Stimulated activated effector memory CD8-positive, alpha-beta T cell treated with anti-CD3 and anti-CD28 coated beads, Interleukin-12 subunit alpha, Interleukin-12 subunit beta, amount 100 ng/mL, for 72 hours (primary cell): ENCODE measurements around the gene FAH.
"Not testable (repeated sequence)": the region's sequence is repeated elsewhere in the genome, so short reads cannot be mapped to it uniquely, and the experiment has no call there.

Experiments
- ATAC-seq: fragments of 150-1000 bp; cut with Tn5 transposase; 2 replicates; pipeline ENCODE4 v1.10.0; 2021
- DNase-seq, 2 donors: peaks; one replicate each; pipeline ENCODE4 v3.0.0; 2021 to 2022; ENCODE audit warnings: low spot score in 2 of 2
- H3K27ac Mint-ChIP-seq: one replicate; pipeline ENCODE4 v1.8.0; 2022; ENCODE audit warnings: mild to moderate bottlenecking, mixed read lengths
- H3K36me3 Mint-ChIP-seq: one replicate; pipeline ENCODE4 v1.8.0; 2022; ENCODE audit warnings: mild to moderate bottlenecking, mixed read lengths
- H3K4me1 Mint-ChIP-seq: one replicate; pipeline ENCODE4 v1.8.0; 2022; ENCODE audit warnings: mixed read lengths
- H3K4me3 Mint-ChIP-seq: one replicate; pipeline ENCODE4 v1.8.0; 2022; ENCODE audit warnings: mild to moderate bottlenecking, mixed read lengths
- H3K9me3 Mint-ChIP-seq: one replicate; pipeline ENCODE4 v1.8.0; 2022; ENCODE audit warnings: mixed read lengths

Gene FAH

GRCh38 chr15:80152896-80153876, at the start of gene FAH:
FAH (plus strand) TSS chr15:80152999; CDS start chr15:80153055, 56 bp downstream.
- peak within 1 kb of the TSS; percentile 94 for H3K27ac Mint-ChIP-seq
- peaks cover 25% of the 10 kb centered on the region for H3K4me1 Mint-ChIP-seq
- H3K36me3 Mint-ChIP-seq: peaks cover 8% of the 10 kb centered on the region
- DNase-seq: peak; percentile 24 to 84
- no peaks in the 10 kb centered on the region for H3K9me3 Mint-ChIP-seq
- peak; percentile 87 for ATAC-seq
- peak within 1 kb of the TSS; percentile 87 for H3K4me3 Mint-ChIP-seq

GRCh38 chr15:80105193-80105592, 47.6 kb upstream of the FAH start:
- ATAC-seq: no peak
- Mint-ChIP-seq H3K9me3 (no peaks in the 10 kb centered on the region), H3K36me3 (peaks cover 5% of the 10 kb centered on the region)

GRCh38 chr15:80105595-80105994, 47.2 kb upstream of the FAH start:
- Mint-ChIP-seq H3K9me3 (no peaks in the 10 kb centered on the region), H3K27ac (no peak overlapping the region), H3K4me1 (peaks cover 42% of the 10 kb centered on the region), H3K4me3 (no peak overlapping the region), H3K36me3 (peaks cover 5% of the 10 kb centered on the region)
- peak; percentile 89 for ATAC-seq
- no peak for DNase-seq

More at GRCh38 chr15:80105193-80105592, 47.6 kb upstream of the FAH start:
- DNase-seq: no peak
- H3K4me1 Mint-ChIP-seq: peaks cover 40% of the 10 kb centered on the region
- no peak overlapping the region for H3K27ac Mint-ChIP-seq
- no peak overlapping the region for H3K4me3 Mint-ChIP-seq

- Mint-ChIP-seq H3K4me3 (no peak overlapping the region), H3K9me3 (no peaks in the 10 kb centered on the region), H3K36me3 (peaks cover 5% of the 10 kb centered on the region), H3K27ac (no peak overlapping the region), H3K4me1 (peaks cover 44% of the 10 kb centered on the region)
- no peak for ATAC-seq
- no peak for DNase-seq
Measured at GRCh38 chr15:80106051-80106450, 46.7 kb upstream of the FAH start.

GRCh38 chr15:80107204-80107603, 45.6 kb upstream of the FAH start:
- H3K9me3 Mint-ChIP-seq: no peaks in the 10 kb centered on the region
- peaks cover 45% of the 10 kb centered on the region for H3K4me1 Mint-ChIP-seq
- DNase-seq: no peak
- H3K36me3 Mint-ChIP-seq: peaks cover 5% of the 10 kb centered on the region
- no peak for ATAC-seq
- H3K27ac Mint-ChIP-seq: no peak overlapping the region
- no peak overlapping the region for H3K4me3 Mint-ChIP-seq

- Mint-ChIP-seq H3K36me3 (peaks cover 5% of the 10 kb centered on the region), H3K27ac (peak overlapping the region; percentile 46), H3K4me1 (peaks cover 43% of the 10 kb centered on the region), H3K4me3 (no peak overlapping the region), H3K9me3 (no peaks in the 10 kb centered on the region)
- no peak for DNase-seq
- ATAC-seq: no peak
Measured at GRCh38 chr15:80107774-80108173, 45.0 kb upstream of the FAH start.

- DNase-seq (no peak), ATAC-seq (no peak)
- no peaks in the 10 kb centered on the region for H3K9me3 Mint-ChIP-seq
- no peak overlapping the region for H3K27ac Mint-ChIP-seq
- peaks cover 5% of the 10 kb centered on the region for H3K36me3 Mint-ChIP-seq
- H3K4me3 Mint-ChIP-seq: no peak overlapping the region
- H3K4me1 Mint-ChIP-seq: peaks cover 43% of the 10 kb centered on the region
Measured at GRCh38 chr15:80109388-80109787, 43.4 kb upstream of the FAH start.

- DNase-seq: no peak
- Mint-ChIP-seq H3K36me3 (peaks cover 2% of the 10 kb centered on the region), H3K27ac (no peak overlapping the region), H3K4me1 (peaks cover 32% of the 10 kb centered on the region), H3K9me3 (no peaks in the 10 kb centered on the region), H3K4me3 (no peak overlapping the region)
- ATAC-seq: peak; percentile 43
Measured at GRCh38 chr15:80110920-80111319, 41.9 kb upstream of the FAH start.

GRCh38 chr15:80114114-80114513, 38.7 kb upstream of the FAH start:
- DNase-seq (no peak), ATAC-seq (no peak)
- Mint-ChIP-seq H3K27ac (no peak overlapping the region), H3K9me3 (no peaks in the 10 kb centered on the region), H3K4me1 (peaks cover 22% of the 10 kb centered on the region), H3K36me3 (no peaks in the 10 kb centered on the region), H3K4me3 (no peak overlapping the region)

GRCh38 chr15:80115021-80115420, 37.8 kb upstream of the FAH start:
- Mint-ChIP-seq H3K36me3 (no peaks in the 10 kb centered on the region), H3K9me3 (no peaks in the 10 kb centered on the region), H3K27ac (no peak overlapping the region), H3K4me1 (peaks cover 15% of the 10 kb centered on the region), H3K4me3 (no peak overlapping the region)
- DNase-seq (no peak), ATAC-seq (no peak)

- DNase-seq (no peak), ATAC-seq (no peak)
- no peak overlapping the region for H3K27ac Mint-ChIP-seq
- no peaks in the 10 kb centered on the region for H3K4me1 Mint-ChIP-seq
- H3K36me3 Mint-ChIP-seq: peaks cover 27% of the 10 kb centered on the region
- H3K9me3 Mint-ChIP-seq: no peaks in the 10 kb centered on the region
- no peak overlapping the region for H3K4me3 Mint-ChIP-seq
Measured at GRCh38 chr15:80118956-80119355, 33.8 kb upstream of the FAH start.

GRCh38 chr15:80120636-80121035, 32.2 kb upstream of the FAH start:
- H3K27ac Mint-ChIP-seq: no peak overlapping the region
- ATAC-seq: no peak
- DNase-seq: no peak

GRCh38 chr15:80121546-80121945, 31.3 kb upstream of the FAH start:
- H3K9me3 Mint-ChIP-seq: no peaks in the 10 kb centered on the region
- DNase-seq (no peak), ATAC-seq (no peak)
- no peak overlapping the region for H3K27ac Mint-ChIP-seq
- H3K4me1 Mint-ChIP-seq: peaks cover 8% of the 10 kb centered on the region
- no peak overlapping the region for H3K4me3 Mint-ChIP-seq
- peaks cover 42% of the 10 kb centered on the region for H3K36me3 Mint-ChIP-seq

More at GRCh38 chr15:80120636-80121035, 32.2 kb upstream of the FAH start:
- H3K4me1 Mint-ChIP-seq: peaks cover 2% of the 10 kb centered on the region
- H3K9me3 Mint-ChIP-seq: no peaks in the 10 kb centered on the region
- H3K4me3 Mint-ChIP-seq: no peak overlapping the region
- peaks cover 34% of the 10 kb centered on the region for H3K36me3 Mint-ChIP-seq

- Mint-ChIP-seq H3K27ac (no peak overlapping the region), H3K36me3 (peaks cover 47% of the 10 kb centered on the region), H3K4me3 (no peak overlapping the region), H3K9me3 (no peaks in the 10 kb centered on the region), H3K4me1 (peaks cover 8% of the 10 kb centered on the region)
- DNase-seq (no peak), ATAC-seq (no peak)
Measured at GRCh38 chr15:80123034-80123433, 29.8 kb upstream of the FAH start.

- DNase-seq, H3K4me1 Mint-ChIP-seq, H3K27ac Mint-ChIP-seq, H3K9me3 Mint-ChIP-seq, H3K4me3 Mint-ChIP-seq, ATAC-seq: not testable (repeated sequence)
- peaks cover 50% of the 10 kb centered on the region for H3K36me3 Mint-ChIP-seq
Measured at GRCh38 chr15:80127253-80127652, 25.5 kb upstream of the FAH start.

- Mint-ChIP-seq H3K4me1 (peaks cover 8% of the 10 kb centered on the region), H3K36me3 (peaks cover 50% of the 10 kb centered on the region)
Measured at GRCh38 chr15:80127911-80128310, 24.9 kb upstream of the FAH start.

More at GRCh38 chr15:80127911-80128310, 24.9 kb upstream of the FAH start:
- no peak for ATAC-seq
- Mint-ChIP-seq H3K4me3 (no peak overlapping the region), H3K9me3 (no peaks in the 10 kb centered on the region), H3K27ac (no peak overlapping the region)
- no peak for DNase-seq
